SK-N-SH (cell line): ENCODE results near the gene LBR. TPM values are rescaled to one million over a fixed set of nuclear protein-coding genes. Genes with fewer than 3 reads are reported as not detected.

Source experiments
- CTCF ChIA-PET: fragments of 300-600, 350-600 bp; formaldehyde crosslinking; extraction: SDS; loops from one replicate; lab custom pipeline; 2021; lab: Yijun Ruan, JAX
- POLR2A ChIA-PET: fragments of 350-600 bp; sonication (Branson Sonifier 250); formaldehyde crosslinking; extraction: SDS; loops from one replicate; lab custom pipeline; 2020; ENCODE audit warnings: antibody characterized with exemption, inconsistent platforms; lab: Yijun Ruan, JAX
- DNase-seq: peaks from one replicate; pipeline ENCODE4 v3.0.0; 2012
- H2AFZ ChIP-seq: fragments of 200-600 bp; sonication (generic); 2 replicates; pipeline ENCODE4 v1.8.1; 2016; ENCODE audit warnings: antibody characterized with exemption, mild to moderate bottlenecking, low read depth
- H3F3A ChIP-seq: fragments of 200-600 bp; sonication (generic); replicated peaks from 2 replicates; pipeline ENCODE3; 2016; ENCODE audit warnings: antibody characterized with exemption, mild to moderate bottlenecking; ENCODE audit not compliant: insufficient read depth
- H3K27ac ChIP-seq, 2 experiments: fragments of 200-500 bp in 1 of 2; fragments of 200-600 bp in 1 of 2; sonication (Bioruptor generic) in 1 of 2; sonication (generic), shearing (Covaris generic) in 1 of 2; 2 replicates each; pipeline versions ENCODE4 v1.5.1 to v1.6.1; 2014 to 2016; ENCODE audit warnings: low read depth in 2 of 2, inconsistent platforms in 1 of 2, low read length in 1 of 2, mild to moderate bottlenecking in 1 of 2, mixed read lengths in 1 of 2
- H3K27me3 ChIP-seq: fragments of 200-600 bp; sonication (generic), shearing (Covaris generic); 2 replicates; pipeline ENCODE4 v1.6.1; 2016; ENCODE audit warnings: mixed run types; ENCODE audit not compliant: insufficient read depth
- H3K36me3 ChIP-seq, 2 experiments: fragments of 200-500 bp in 1 of 2; fragments of 200-600 bp in 1 of 2; sonication (Bioruptor generic) in 1 of 2; sonication (generic) in 1 of 2; replicated peaks in 1 of 2; 2 replicates each; pipeline versions ENCODE3 to v1.5.1; 2014 to 2016; ENCODE audit warnings: low read length in 1 of 2, mild to moderate bottlenecking in 1 of 2; ENCODE audit not compliant: insufficient read depth in 2 of 2, control insufficient read depth in 1 of 2
- H3K4me1 ChIP-seq, 2 experiments: fragments of 200-500 bp in 1 of 2; fragments of 200-600 bp in 1 of 2; sonication (Bioruptor generic) in 1 of 2; sonication (generic), shearing (Covaris generic) in 1 of 2; 2 replicates each; pipeline versions ENCODE4 v1.5.1 to v1.6.1; 2014 to 2016; ENCODE audit warnings: low read depth in 1 of 2, low read length in 1 of 2, mixed run types in 1 of 2; ENCODE audit not compliant: insufficient read depth in 2 of 2, control insufficient read depth in 1 of 2
- H3K4me2 ChIP-seq: fragments of 200-600 bp; sonication (generic), shearing (Covaris generic); 2 replicates; pipeline ENCODE4 v1.6.1; 2017; ENCODE audit warnings: mixed run types
- H3K4me3 ChIP-seq, 2 experiments: fragments of 200-500 bp in 1 of 2; fragments of 200-600 bp in 1 of 2; sonication (Bioruptor generic) in 1 of 2; sonication (generic), shearing (Covaris generic) in 1 of 2; 2 replicates each; pipeline versions ENCODE4 v1.5.1 to v1.8.1; 2014 to 2016; ENCODE audit warnings: low read depth in 2 of 2, inconsistent platforms in 1 of 2, low read length in 1 of 2, mild to moderate bottlenecking in 1 of 2, mixed read lengths in 1 of 2, moderate library complexity in 1 of 2
- H3K79me2 ChIP-seq: fragments of 200-600 bp; sonication (generic); 2 replicates; pipeline ENCODE4 v1.8.1; 2017; ENCODE audit warnings: mild to moderate bottlenecking; ENCODE audit not compliant: insufficient read depth
- H3K9ac ChIP-seq: fragments of 200-600 bp; sonication (generic); 2 replicates; pipeline ENCODE4 v1.6.1; 2017; ENCODE audit warnings: mixed run types
- H3K9me2 ChIP-seq: fragments of 200-600 bp; sonication (generic); 2 replicates; pipeline ENCODE4 v1.6.1; 2017; ENCODE audit warnings: mixed run types
- H3K9me3 ChIP-seq: fragments of 200-600 bp; sonication (generic); 2 replicates; pipeline ENCODE4 v1.6.1; 2017; ENCODE audit warnings: mixed run types, mild to moderate bottlenecking, moderate library complexity
- H4K20me1 ChIP-seq: fragments of 200-600 bp; sonication (generic); 2 replicates; pipeline ENCODE4 v1.6.1; 2017; ENCODE audit warnings: mild to moderate bottlenecking, mixed run types; ENCODE audit not compliant: insufficient read depth
- ELF1 ChIP-seq: IDR thresholded peaks from 2 replicates; pipeline ENCODE4 v1.4.0; 2012
- EZH2phosphoT487 ChIP-seq: fragments of 200-600 bp; sonication (generic); IDR thresholded peaks from 2 replicates; pipeline ENCODE4 v1.6.1; 2017; ENCODE audit warnings: low read depth, mixed run types, mild to moderate bottlenecking, antibody characterized with exemption, moderate library complexity, borderline replicate concordance
- FOSL2 ChIP-seq: IDR thresholded peaks from 2 replicates; pipeline ENCODE4 v1.4.0; 2012; ENCODE audit warnings: low read depth, mild to moderate bottlenecking, moderate library complexity, borderline replicate concordance
- FOXJ3 ChIP-seq: sonication (generic); formaldehyde crosslinking; IDR thresholded peaks from 2 replicates; pipeline ENCODE4 v1.5.1; 2020; ENCODE audit warnings: mild to moderate bottlenecking, missing genetic modification reagents
- NFIC ChIP-seq: IDR thresholded peaks from 2 replicates; pipeline ENCODE4 v1.4.0; 2012; ENCODE audit warnings: borderline replicate concordance
- NRF1 ChIP-seq: IDR thresholded peaks from 2 replicates; pipeline ENCODE4 v1.6.1; 2012; ENCODE audit warnings: low read depth, mild to moderate bottlenecking, low read length
- RAD21 ChIP-seq: IDR thresholded peaks from 2 replicates; pipeline ENCODE4 v1.6.1; 2012; ENCODE audit warnings: mild to moderate bottlenecking, low read length
- RCOR1 ChIP-seq: fragments of 150-350 bp; IDR thresholded peaks from 2 replicates; pipeline ENCODE4 v1.6.1; 2017; ENCODE audit warnings: antibody characterized with exemption, low read length
- RFX5 ChIP-seq: IDR thresholded peaks from 2 replicates; pipeline ENCODE4 v1.6.1; 2012; ENCODE audit warnings: mild to moderate bottlenecking, improper control_type of control experiment, low read length
- RXRA ChIP-seq: IDR thresholded peaks from 2 replicates; pipeline ENCODE4 v1.4.0; 2012; ENCODE audit warnings: low read depth, mild to moderate bottlenecking, borderline replicate concordance
- SIN3A ChIP-seq: IDR thresholded peaks from 2 replicates; pipeline ENCODE4 v1.6.1; 2012; ENCODE audit warnings: low read depth, mild to moderate bottlenecking, low read length, moderate library complexity, borderline replicate concordance
- TCF12 ChIP-seq: IDR thresholded peaks from 2 replicates; pipeline ENCODE4 v1.4.0; 2012
- TEAD4 ChIP-seq: IDR thresholded peaks from 2 replicates; pipeline ENCODE4 v1.4.0; 2012; ENCODE audit warnings: mild to moderate bottlenecking, borderline replicate concordance; ENCODE audit not compliant: insufficient read depth
- YY1 ChIP-seq: IDR thresholded peaks from 2 replicates; pipeline ENCODE4 v1.4.0; 2012; ENCODE audit warnings: low read depth, mild to moderate bottlenecking
- WGBS: methylation state at CpG from one replicate; pipeline ENCODE4 v1.1.6; 2017; ENCODE audit warnings: low lambda C conversion rate; 5-methylcytosine and 5-hydroxymethylcytosine counted together
- polyA plus RNA-seq, 3 experiments: library from polyadenylated mRNA; depleted of rRNA; stranded (reverse); fragments of >200 nt; gene quantifications; 2 replicates each; pipeline ENCODE4 v1.2.3, GENCODE V29; 2012
- TF ChIP-seq, protein P1 (sequence below): IDR thresholded peaks from 2 replicates; pipeline ENCODE4 v1.4.0; 2012; ENCODE audit warnings: low read depth, borderline replicate concordance
- TF ChIP-seq, protein P2 (sequence below): IDR thresholded peaks from 2 replicates; pipeline ENCODE4 v1.6.1; 2012; ENCODE audit warnings: mild to moderate bottlenecking, low read depth, low read length, moderate library complexity
- TF ChIP-seq, protein P3 (sequence below): fragments of 150-350 bp; IDR thresholded peaks from 2 replicates; pipeline ENCODE4 v1.6.1; 2017; ENCODE audit warnings: antibody characterized with exemption, low read length, low read depth, borderline replicate concordance
- TF ChIP-seq, protein P4 (sequence below): fragments of 150-350 bp; IDR thresholded peaks from 2 replicates; pipeline ENCODE4 v1.6.1; 2016; ENCODE audit warnings: mild to moderate bottlenecking, low read depth, low read length

The LBR gene
- polyA plus RNA-seq, 1 of the 3 experiments (the other 2 are of a cell fraction), result 10.6 TPM

GRCh38 chr1:225362805-225363204 lies 65.0 kb downstream of the LBR start:
- ChIA-PET CTCF (no interaction called here), POLR2A (no interaction called here)

GRCh38 chr1:225361176-225361575 lies 66.7 kb downstream of the LBR start:
- H3K27me3 ChIP-seq, result no peaks in the 10 kb centered on the region
- no peak overlapping the region for H3K9ac ChIP-seq
- H3K79me2 ChIP-seq, result no peaks in the 10 kb centered on the region
- no peak overlapping the region for H3K4me3 ChIP-seq
- H3K36me3 ChIP-seq, result no peaks in the 10 kb centered on the region
- no peak overlapping the region for H3K27ac ChIP-seq
- H2AFZ ChIP-seq, result no peak overlapping the region
- DNase-seq, result no peak
- 77% methylated on average over 1 of the region's 1 CpG for WGBS
- ChIA-PET CTCF (interaction anchor here (1.2 kb wide), 1 partner anchor 42 kb away, joined by 3 read pairs; no protein-coding TSS in a partner anchor), POLR2A (no interaction called here)
- H3K4me2 ChIP-seq, result no peak overlapping the region
- no peaks in the 10 kb centered on the region for H4K20me1 ChIP-seq
- TF ChIP-seq RXRA (no peak), NFIC (no peak), RAD21 (no peak), TEAD4 (no peak), FOSL2 (no peak), ELF1 (no peak), SIN3A (no peak), EZH2phosphoT487 (no peak), FOXJ3 (CRISPR knock-in tag) (no peak), NRF1 (no peak), RCOR1 (no peak), YY1 (no peak), TCF12 (no peak), RFX5 (no peak)
- TF ChIP-seq, protein P1, sequence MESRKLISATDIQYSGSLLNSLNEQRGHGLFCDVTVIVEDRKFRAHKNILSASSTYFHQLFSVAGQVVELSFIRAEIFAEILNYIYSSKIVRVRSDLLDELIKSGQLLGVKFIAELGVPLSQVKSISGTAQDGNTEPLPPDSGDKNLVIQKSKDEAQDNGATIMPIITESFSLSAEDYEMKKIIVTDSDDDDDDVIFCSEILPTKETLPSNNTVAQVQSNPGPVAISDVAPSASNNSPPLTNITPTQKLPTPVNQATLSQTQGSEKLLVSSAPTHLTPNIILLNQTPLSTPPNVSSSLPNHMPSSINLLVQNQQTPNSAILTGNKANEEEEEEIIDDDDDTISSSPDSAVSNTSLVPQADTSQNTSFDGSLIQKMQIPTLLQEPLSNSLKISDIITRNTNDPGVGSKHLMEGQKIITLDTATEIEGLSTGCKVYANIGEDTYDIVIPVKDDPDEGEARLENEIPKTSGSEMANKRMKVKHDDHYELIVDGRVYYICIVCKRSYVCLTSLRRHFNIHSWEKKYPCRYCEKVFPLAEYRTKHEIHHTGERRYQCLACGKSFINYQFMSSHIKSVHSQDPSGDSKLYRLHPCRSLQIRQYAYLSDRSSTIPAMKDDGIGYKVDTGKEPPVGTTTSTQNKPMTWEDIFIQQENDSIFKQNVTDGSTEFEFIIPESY, result no peak
- TF ChIP-seq, protein P2, sequence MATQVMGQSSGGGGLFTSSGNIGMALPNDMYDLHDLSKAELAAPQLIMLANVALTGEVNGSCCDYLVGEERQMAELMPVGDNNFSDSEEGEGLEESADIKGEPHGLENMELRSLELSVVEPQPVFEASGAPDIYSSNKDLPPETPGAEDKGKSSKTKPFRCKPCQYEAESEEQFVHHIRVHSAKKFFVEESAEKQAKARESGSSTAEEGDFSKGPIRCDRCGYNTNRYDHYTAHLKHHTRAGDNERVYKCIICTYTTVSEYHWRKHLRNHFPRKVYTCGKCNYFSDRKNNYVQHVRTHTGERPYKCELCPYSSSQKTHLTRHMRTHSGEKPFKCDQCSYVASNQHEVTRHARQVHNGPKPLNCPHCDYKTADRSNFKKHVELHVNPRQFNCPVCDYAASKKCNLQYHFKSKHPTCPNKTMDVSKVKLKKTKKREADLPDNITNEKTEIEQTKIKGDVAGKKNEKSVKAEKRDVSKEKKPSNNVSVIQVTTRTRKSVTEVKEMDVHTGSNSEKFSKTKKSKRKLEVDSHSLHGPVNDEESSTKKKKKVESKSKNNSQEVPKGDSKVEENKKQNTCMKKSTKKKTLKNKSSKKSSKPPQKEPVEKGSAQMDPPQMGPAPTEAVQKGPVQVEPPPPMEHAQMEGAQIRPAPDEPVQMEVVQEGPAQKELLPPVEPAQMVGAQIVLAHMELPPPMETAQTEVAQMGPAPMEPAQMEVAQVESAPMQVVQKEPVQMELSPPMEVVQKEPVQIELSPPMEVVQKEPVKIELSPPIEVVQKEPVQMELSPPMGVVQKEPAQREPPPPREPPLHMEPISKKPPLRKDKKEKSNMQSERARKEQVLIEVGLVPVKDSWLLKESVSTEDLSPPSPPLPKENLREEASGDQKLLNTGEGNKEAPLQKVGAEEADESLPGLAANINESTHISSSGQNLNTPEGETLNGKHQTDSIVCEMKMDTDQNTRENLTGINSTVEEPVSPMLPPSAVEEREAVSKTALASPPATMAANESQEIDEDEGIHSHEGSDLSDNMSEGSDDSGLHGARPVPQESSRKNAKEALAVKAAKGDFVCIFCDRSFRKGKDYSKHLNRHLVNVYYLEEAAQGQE, result no peak
- TF ChIP-seq, protein P3, sequence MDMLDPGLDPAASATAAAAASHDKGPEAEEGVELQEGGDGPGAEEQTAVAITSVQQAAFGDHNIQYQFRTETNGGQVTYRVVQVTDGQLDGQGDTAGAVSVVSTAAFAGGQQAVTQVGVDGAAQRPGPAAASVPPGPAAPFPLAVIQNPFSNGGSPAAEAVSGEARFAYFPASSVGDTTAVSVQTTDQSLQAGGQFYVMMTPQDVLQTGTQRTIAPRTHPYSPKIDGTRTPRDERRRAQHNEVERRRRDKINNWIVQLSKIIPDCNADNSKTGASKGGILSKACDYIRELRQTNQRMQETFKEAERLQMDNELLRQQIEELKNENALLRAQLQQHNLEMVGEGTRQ, result no peak
- TF ChIP-seq, protein P4, sequence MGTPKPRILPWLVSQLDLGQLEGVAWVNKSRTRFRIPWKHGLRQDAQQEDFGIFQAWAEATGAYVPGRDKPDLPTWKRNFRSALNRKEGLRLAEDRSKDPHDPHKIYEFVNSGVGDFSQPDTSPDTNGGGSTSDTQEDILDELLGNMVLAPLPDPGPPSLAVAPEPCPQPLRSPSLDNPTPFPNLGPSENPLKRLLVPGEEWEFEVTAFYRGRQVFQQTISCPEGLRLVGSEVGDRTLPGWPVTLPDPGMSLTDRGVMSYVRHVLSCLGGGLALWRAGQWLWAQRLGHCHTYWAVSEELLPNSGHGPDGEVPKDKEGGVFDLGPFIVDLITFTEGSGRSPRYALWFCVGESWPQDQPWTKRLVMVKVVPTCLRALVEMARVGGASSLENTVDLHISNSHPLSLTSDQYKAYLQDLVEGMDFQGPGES, result no peak
- TF ChIP-seq, all 33 proteins: peak for 0
- no peaks in the 10 kb centered on the region for H3F3A ChIP-seq
- no peaks in the 10 kb centered on the region for H3K9me2 ChIP-seq
- H3K9me3 ChIP-seq, result no peaks in the 10 kb centered on the region
- no peaks in the 10 kb centered on the region for H3K4me1 ChIP-seq

More at GRCh38 chr1:225362805-225363204, 65.0 kb downstream of the LBR start:
- Histone ChIP-seq H3K4me3 (no peak overlapping the region), H3F3A (no peaks in the 10 kb centered on the region), H3K9me2 (no peaks in the 10 kb centered on the region), H3K36me3 (no peaks in the 10 kb centered on the region), H3K9ac (no peak overlapping the region), H3K79me2 (no peaks in the 10 kb centered on the region), H4K20me1 (no peaks in the 10 kb centered on the region), H3K4me1 (no peaks in the 10 kb centered on the region), H3K9me3 (no peaks in the 10 kb centered on the region), H3K27me3 (no peaks in the 10 kb centered on the region), H3K4me2 (no peak overlapping the region), H2AFZ (no peak overlapping the region), H3K27ac (no peak overlapping the region)
- no peak for TF ChIP-seq NRF1
- DNase-seq, result no peak
